ENCODE results near the gene CAMSAP2.

The CAMSAP2 gene

DNA sequence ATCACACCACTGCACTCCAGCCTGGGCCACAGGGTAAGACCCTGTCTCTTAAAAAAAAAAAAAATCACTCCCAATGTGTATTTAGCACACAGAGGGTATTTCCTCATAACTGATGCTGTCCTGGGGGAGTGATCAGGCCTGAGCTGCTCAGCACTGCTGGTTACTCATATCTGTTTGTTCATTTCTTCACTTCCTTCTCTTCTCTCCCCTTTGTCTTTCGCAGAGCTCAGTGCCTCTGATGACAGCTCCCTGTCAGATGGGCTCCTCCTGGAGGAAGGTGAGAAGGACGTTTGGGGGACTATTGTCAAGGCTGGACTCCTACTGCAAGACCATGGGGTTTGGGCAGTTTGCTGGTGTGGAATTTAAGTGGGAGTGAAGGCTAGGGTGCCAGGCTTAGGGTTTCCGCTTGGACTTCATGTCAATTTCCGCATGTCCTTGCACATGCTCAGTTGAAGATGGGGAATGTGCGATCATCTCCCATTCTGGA lies 169.0 kb downstream of the CAMSAP2 start:
- Histone ChIP-seq H2AFZ (ENCODE audit: low read length) (no peak overlapping the region), H3K27me3 (ENCODE audit: insufficient read depth, low read length) (no peaks in the 10 kb centered on the region; the same call in 1 of the 2 replicates), H3K4me1 (ENCODE audit: insufficient read depth, low read length, severe bottlenecking) (no peaks in the 10 kb centered on the region), H3K79me2 (ENCODE audit: insufficient read depth, low read length) (no peaks in the 10 kb centered on the region), H3K36me3 (ENCODE audit: insufficient read depth, low read length) (no peaks in the 10 kb centered on the region), H3K9me3 (ENCODE audit: low read length) (no peaks in the 10 kb centered on the region), H3K9me2 (ENCODE audit: low read depth, low read length) (no peaks in the 10 kb centered on the region), H4K20me1 (ENCODE audit: insufficient read depth, low read length) (no peaks in the 10 kb centered on the region), H3K27ac (ENCODE audit: low read depth, low read length, poor library complexity, severe bottlenecking) (no peak overlapping the region), H3K9ac (ENCODE audit: low read length) (no peak overlapping the region), H3F3A (ENCODE audit: insufficient read depth, low read length) (no peaks in the 10 kb centered on the region), H3K4me2 (ENCODE audit: low read length) (no peak overlapping the region), H3K4me3 (ENCODE audit: low read depth, low read length, poor library complexity, severe bottlenecking) (no peak overlapping the region)
- TF ChIP-seq, protein P1, sequence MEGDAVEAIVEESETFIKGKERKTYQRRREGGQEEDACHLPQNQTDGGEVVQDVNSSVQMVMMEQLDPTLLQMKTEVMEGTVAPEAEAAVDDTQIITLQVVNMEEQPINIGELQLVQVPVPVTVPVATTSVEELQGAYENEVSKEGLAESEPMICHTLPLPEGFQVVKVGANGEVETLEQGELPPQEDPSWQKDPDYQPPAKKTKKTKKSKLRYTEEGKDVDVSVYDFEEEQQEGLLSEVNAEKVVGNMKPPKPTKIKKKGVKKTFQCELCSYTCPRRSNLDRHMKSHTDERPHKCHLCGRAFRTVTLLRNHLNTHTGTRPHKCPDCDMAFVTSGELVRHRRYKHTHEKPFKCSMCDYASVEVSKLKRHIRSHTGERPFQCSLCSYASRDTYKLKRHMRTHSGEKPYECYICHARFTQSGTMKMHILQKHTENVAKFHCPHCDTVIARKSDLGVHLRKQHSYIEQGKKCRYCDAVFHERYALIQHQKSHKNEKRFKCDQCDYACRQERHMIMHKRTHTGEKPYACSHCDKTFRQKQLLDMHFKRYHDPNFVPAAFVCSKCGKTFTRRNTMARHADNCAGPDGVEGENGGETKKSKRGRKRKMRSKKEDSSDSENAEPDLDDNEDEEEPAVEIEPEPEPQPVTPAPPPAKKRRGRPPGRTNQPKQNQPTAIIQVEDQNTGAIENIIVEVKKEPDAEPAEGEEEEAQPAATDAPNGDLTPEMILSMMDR (IDR thresholded peaks at IDR 0.05; ENCODE audit: low read length) = no peak
- TF ChIP-seq EZH2 (IDR thresholded peaks at IDR 0.05; ENCODE audit: borderline replicate concordance, low read length) = no peak

DNA sequence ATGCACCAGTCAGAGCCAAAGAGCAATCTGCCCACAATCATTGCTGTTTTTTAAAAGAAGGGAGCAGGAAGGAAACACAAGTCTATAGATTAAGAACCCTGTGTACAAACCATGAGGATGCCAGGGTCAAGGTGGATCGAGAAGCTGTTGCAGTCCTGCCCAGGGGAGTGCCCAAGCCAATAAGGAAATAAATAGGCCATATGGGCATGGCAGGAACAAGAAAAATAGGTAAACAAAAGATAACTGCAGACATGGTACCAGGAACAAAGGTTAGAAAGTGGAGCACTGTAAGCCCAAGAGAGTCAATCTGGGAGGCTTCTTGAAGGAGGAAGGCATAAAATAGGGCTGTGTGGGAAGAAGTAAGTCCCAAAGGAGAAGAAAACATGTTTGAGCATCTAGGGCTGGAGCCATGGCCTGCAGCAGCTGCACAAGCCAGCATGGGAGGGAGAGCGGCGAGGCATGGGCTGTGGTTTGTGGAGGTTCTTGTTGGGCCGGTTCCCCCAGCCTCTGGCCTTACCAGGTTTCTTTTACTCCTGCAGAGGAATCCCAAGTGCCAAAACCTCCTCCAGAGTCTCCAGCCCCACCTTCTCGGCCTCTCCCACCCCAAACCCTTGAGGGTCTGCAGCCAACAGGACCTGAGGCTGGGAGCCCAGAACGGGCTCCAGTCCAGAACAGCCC lies 169.6 kb downstream of the CAMSAP2 start:
- TF ChIP-seq EZH2 (IDR thresholded peaks at IDR 0.05; ENCODE audit: borderline replicate concordance, low read length) = no peak
- TF ChIP-seq, protein P1 (IDR thresholded peaks at IDR 0.05; ENCODE audit: low read length) = no peak
- Histone ChIP-seq H3K79me2 (ENCODE audit: insufficient read depth, low read length) (no peaks in the 10 kb centered on the region), H3K4me3 (ENCODE audit: low read depth, low read length, poor library complexity, severe bottlenecking) (no peak overlapping the region), H3F3A (ENCODE audit: insufficient read depth, low read length) (no peaks in the 10 kb centered on the region), H3K9me2 (ENCODE audit: low read depth, low read length) (no peaks in the 10 kb centered on the region), H3K9me3 (ENCODE audit: low read length) (no peaks in the 10 kb centered on the region), H3K4me2 (ENCODE audit: low read length) (no peak overlapping the region), H2AFZ (ENCODE audit: low read length) (no peak overlapping the region), H3K27me3 (ENCODE audit: insufficient read depth, low read length) (no peaks in the 10 kb centered on the region; the same call in 1 of the 2 replicates), H3K9ac (ENCODE audit: low read length) (no peak overlapping the region), H3K36me3 (ENCODE audit: insufficient read depth, low read length) (no peaks in the 10 kb centered on the region), H4K20me1 (ENCODE audit: insufficient read depth, low read length) (no peaks in the 10 kb centered on the region), H3K27ac (ENCODE audit: low read depth, low read length, poor library complexity, severe bottlenecking) (no peak overlapping the region), H3K4me1 (ENCODE audit: insufficient read depth, low read length, severe bottlenecking) (no peaks in the 10 kb centered on the region)

DNA sequence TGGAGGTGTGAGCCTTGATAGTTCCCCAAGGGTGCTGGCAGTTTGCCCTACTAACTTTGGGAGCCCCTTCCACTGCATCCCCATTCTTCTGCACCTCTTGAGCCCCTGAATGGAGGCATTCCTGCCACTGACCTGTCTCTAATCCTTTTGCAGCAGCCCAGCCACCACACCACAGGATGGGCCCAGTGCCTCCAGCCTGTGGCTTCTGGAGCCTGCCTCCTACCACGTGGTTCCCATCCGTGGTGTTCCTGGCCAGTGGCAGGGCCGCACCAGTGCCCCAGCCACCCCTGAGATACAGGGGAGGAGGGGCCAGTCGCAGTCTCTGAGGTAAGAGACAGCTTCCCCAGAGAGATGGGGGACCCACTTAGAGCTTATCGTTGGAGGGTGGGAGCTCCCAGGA lies 170.4 kb downstream of the CAMSAP2 start:
- Histone ChIP-seq H2AFZ (ENCODE audit: low read length) (no peak overlapping the region), H3K36me3 (ENCODE audit: insufficient read depth, low read length) (no peaks in the 10 kb centered on the region), H3K9me3 (ENCODE audit: low read length) (no peaks in the 10 kb centered on the region), H3K27me3 (ENCODE audit: insufficient read depth, low read length) (no peaks in the 10 kb centered on the region; the same call in 1 of the 2 replicates), H3K79me2 (ENCODE audit: insufficient read depth, low read length) (no peaks in the 10 kb centered on the region), H3K4me3 (ENCODE audit: low read depth, low read length, poor library complexity, severe bottlenecking) (no peak overlapping the region), H3K27ac (ENCODE audit: low read depth, low read length, poor library complexity, severe bottlenecking) (no peak overlapping the region), H3K4me1 (ENCODE audit: insufficient read depth, low read length, severe bottlenecking) (no peaks in the 10 kb centered on the region), H3K9me2 (ENCODE audit: low read depth, low read length) (no peaks in the 10 kb centered on the region), H4K20me1 (ENCODE audit: insufficient read depth, low read length) (no peaks in the 10 kb centered on the region), H3K9ac (ENCODE audit: low read length) (no peak overlapping the region), H3F3A (ENCODE audit: insufficient read depth, low read length) (no peaks in the 10 kb centered on the region), H3K4me2 (ENCODE audit: low read length) (no peak overlapping the region)
- TF ChIP-seq, protein P1 (IDR thresholded peaks at IDR 0.05; ENCODE audit: low read length) = no peak
- TF ChIP-seq EZH2 (IDR thresholded peaks at IDR 0.05; ENCODE audit: borderline replicate concordance, low read length) = no peak
